ENCODE data around the gene DNAJA3. TPM values are rescaled to one million over a fixed set of nuclear protein-coding genes. Genes with fewer than 3 reads are reported as not detected.

The DNAJA3 gene
- total RNA-seq (2021; ENCODE audit: unreplicated experiment), result 93.3 TPM
- polyA plus RNA-seq (2012), result 81.3 and 81.4 TPM in 2 replicates
- Bru-seq, nascent RNA, result percentile 85 among the genes with signal in this experiment
- percentile 92 among the genes with signal in this experiment for BruChase-seq, experiment 1, labeled RNA remaining after a 6-hour chase
- percentile 84 among the genes with signal in this experiment for BruChase-seq, experiment 2, labeled RNA remaining after a 2-hour chase
- long read RNA-seq, transcript DNAJA3-201 (12 exons, 2,763 nt), result minor isoform, 33 of 262 reads
- long read RNA-seq, transcript DNAJA3-202 (11 exons, 2,591 nt), result major isoform, 184 of 262 reads
- long read RNA-seq, partial matches to known transcripts, result 25 of 262 reads
- long read RNA-seq, other reads (novel, unspliced or antisense), result 18 of 262 reads

DNA sequence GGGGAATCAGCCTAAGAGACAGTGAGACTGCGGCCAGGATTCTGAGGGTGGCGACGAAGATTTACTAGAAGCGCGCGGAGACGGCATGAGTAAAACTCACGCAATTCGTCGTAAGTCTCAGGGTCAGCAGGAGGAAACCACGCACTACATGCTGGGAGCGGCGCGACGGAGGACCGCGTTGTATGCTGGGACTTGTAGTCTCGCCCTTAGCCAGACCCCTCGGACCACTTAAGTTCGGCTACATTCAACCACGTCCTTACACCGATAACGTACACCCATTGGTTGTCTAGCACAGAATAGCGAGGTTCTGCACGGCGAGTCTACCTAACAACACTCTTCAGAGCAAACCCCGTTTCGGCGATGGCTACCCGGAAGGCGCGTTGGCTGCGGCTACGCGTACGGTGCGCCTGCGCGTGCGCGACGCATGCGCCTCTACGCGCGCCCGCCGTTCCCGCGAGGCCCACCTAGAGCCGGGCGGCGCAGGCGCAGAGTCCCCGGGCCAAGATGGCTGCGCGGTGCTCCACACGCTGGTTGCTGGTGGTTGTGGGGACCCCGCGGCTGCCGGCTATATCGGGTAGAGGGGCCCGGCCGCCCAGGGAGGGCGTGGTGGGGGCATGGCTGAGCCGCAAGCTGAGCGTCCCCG lies at the start of gene DNAJA3:
TSS of gene DNAJA3 (plus strand) at position 491 of the 643 bp plus-strand sequence. CDS start at position 505, 14 bp downstream.
- H4K20me1 ChIP-seq (ENCODE audit: insufficient read depth), result no peaks in the 10 kb centered on the region
- peak within 1 kb of the TSS; percentile 81 for H2AFZ ChIP-seq (ENCODE audit: low read depth, low read length, poor library complexity, severe bottlenecking)
- H3K79me2 ChIP-seq (ENCODE audit: insufficient read depth, low read length), result peaks cover 52% of the 10 kb centered on the region
- intact Hi-C loops (cut with micrococcal nuclease), result loop anchor here (10.0 kb wide), 1 partner anchor 189 kb away; the partner anchor contains the start of gene UBALD1
- peak within 1 kb of the TSS; percentile 100 for H3K4me2 ChIP-seq (ENCODE audit: low read length)
- H3K9me2 ChIP-seq (ENCODE audit: insufficient read depth), result no peaks in the 10 kb centered on the region
- peak within 1 kb of the TSS; percentile 96 for H3K27ac ChIP-seq (ENCODE audit: low read depth, low read length)
- H3K27me3 ChIP-seq (ENCODE audit: insufficient read depth, low read length), result no peaks in the 10 kb centered on the region
- ATAC-seq (peak; percentile 92), DNase-seq (ENCODE audit: low read depth, low spot score) (peak; percentile 92)
- H3K4me3 ChIP-seq (replicated peaks in 1 of 2; ENCODE audit: low read depth in 1 of 2, low read length in 2 of 2), result peak within 1 kb of the TSS; percentile 95 to 97
- TF ChIP-seq, protein P1, sequence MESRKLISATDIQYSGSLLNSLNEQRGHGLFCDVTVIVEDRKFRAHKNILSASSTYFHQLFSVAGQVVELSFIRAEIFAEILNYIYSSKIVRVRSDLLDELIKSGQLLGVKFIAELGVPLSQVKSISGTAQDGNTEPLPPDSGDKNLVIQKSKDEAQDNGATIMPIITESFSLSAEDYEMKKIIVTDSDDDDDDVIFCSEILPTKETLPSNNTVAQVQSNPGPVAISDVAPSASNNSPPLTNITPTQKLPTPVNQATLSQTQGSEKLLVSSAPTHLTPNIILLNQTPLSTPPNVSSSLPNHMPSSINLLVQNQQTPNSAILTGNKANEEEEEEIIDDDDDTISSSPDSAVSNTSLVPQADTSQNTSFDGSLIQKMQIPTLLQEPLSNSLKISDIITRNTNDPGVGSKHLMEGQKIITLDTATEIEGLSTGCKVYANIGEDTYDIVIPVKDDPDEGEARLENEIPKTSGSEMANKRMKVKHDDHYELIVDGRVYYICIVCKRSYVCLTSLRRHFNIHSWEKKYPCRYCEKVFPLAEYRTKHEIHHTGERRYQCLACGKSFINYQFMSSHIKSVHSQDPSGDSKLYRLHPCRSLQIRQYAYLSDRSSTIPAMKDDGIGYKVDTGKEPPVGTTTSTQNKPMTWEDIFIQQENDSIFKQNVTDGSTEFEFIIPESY (IDR thresholded peaks at IDR 0.05; ENCODE audit: extremely low read depth, insufficient replicate concordance, low read length), result peak; percentile 93
- TF ChIP-seq ELF1 (IDR thresholded peaks at IDR 0.05; ENCODE audit: borderline replicate concordance, low read depth), result peak; percentile 96; the same call in 1 of the 2 replicates
- peak; percentile 83 for TF ChIP-seq SIN3A (IDR thresholded peaks at IDR 0.05; ENCODE audit: low read depth)
- no peak for TF ChIP-seq FOSL1 (IDR thresholded peaks at IDR 0.05; ENCODE audit: low read depth)
- TF ChIP-seq POLR2AphosphoS5 (IDR thresholded peaks at IDR 0.05; ENCODE audit: low read depth, low read length), result peak; percentile 93
- peak; percentile 39; the same call in 1 of the 2 replicates for TF ChIP-seq SP1 (IDR thresholded peaks at IDR 0.05; ENCODE audit: low read depth)
- peak; percentile 97 for TF ChIP-seq YY1 (IDR thresholded peaks at IDR 0.05; ENCODE audit: extremely low read depth, insufficient replicate concordance, low read depth, low read length)
- TF ChIP-seq JUND (IDR thresholded peaks at IDR 0.05), result no peak
- TF ChIP-seq, protein P2, sequence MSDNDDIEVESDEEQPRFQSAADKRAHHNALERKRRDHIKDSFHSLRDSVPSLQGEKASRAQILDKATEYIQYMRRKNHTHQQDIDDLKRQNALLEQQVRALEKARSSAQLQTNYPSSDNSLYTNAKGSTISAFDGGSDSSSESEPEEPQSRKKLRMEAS (IDR thresholded peaks at IDR 0.05), result peak; percentile 93
- TF ChIP-seq EZH2phosphoT487 (IDR thresholded peaks at IDR 0.05; ENCODE audit: borderline replicate concordance), result no peak
- RAD21 ChIA-PET (ENCODE audit: low non-redundant PET in 1 of 2, low total read pairs in 2 of 2, uncharacterized antibody in 2 of 2, unreplicated experiment in 2 of 2), result no interaction called here
- H3K36me3 ChIP-seq (ENCODE audit: control insufficient read depth in 1 of 2, insufficient read depth in 2 of 2, low read length in 2 of 2), result peaks cover 0 to 10% of the 10 kb centered on the region in 2 experiments; a peak in 1 of 4 replicates
- H3K9me3 ChIP-seq (ENCODE audit: control insufficient read depth in 1 of 2, insufficient read depth in 1 of 2, low read depth in 1 of 2, low read length in 2 of 2), result no peaks in the 10 kb centered on the region
- CTCF ChIA-PET, result no interaction called here
- BruUV-seq (replicated peaks), result no TSS peak
- POLR2A ChIA-PET, result no interaction called here
- peak within 1 kb of the TSS; percentile 99 for H3K9ac ChIP-seq (ENCODE audit: low read length)
- peaks cover 7 to 18% of the 10 kb centered on the region in 2 experiments for H3K4me1 ChIP-seq (ENCODE audit: control insufficient read depth in 1 of 2, insufficient read depth in 2 of 2, low read length in 2 of 2)
